Prostate gland (tissue), 2 donors: ENCODE results near the gene GPS1. TPM values are rescaled to one million over a fixed set of nuclear protein-coding genes. Genes with fewer than 3 reads are reported as not detected.

Experiments used
- DNase-seq: peaks from one replicate; pipeline ENCODE4 v3.0.0-alpha.2; 2019; ENCODE audit warnings: low spot score
- H3K27ac ChIP-seq, 2 donors: fragments of 200-600 bp; sonication (generic); 2 replicates each; pipeline ENCODE4 v1.5.1; 2017 to 2019
- H3K27me3 ChIP-seq: fragments of 200-600 bp; sonication (generic); replicated peaks from 2 replicates; pipeline ENCODE4 v1.5.1; 2019; ENCODE audit not compliant: insufficient read depth
- H3K36me3 ChIP-seq, 2 donors: fragments of 200-600 bp; sonication (generic); 1 replicate in 1 of 2; 2 replicates in 1 of 2; pipeline versions ENCODE4 v1.5.1 to v1.8.1; 2017 to 2019
- H3K4me1 ChIP-seq: fragments of 200-600 bp; sonication (generic); replicated peaks from 2 replicates; pipeline ENCODE4 v1.5.1; 2019
- H3K4me3 ChIP-seq, 2 donors: fragments of 200-600 bp; sonication (generic); 2 replicates each; pipeline ENCODE4 v1.5.1; 2017 to 2019
- H3K9me3 ChIP-seq: fragments of 200-600 bp; sonication (generic); 2 replicates; pipeline ENCODE4 v1.5.1; 2017
- POLR2A ChIP-seq: fragments of 450-650 bp; IDR thresholded peaks from one replicate; pipeline ENCODE4 v1.6.1; 2016; ENCODE audit warnings: antibody characterized with exemption, mild to moderate bottlenecking
- POLR2AphosphoS5 ChIP-seq: sonication (generic); formaldehyde crosslinking; IDR thresholded peaks from one replicate; pipeline ENCODE4 v1.6.1; 2017; ENCODE audit warnings: antibody characterized with exemption
- WGBS: methylation state at CpG from one replicate; pipeline ENCODE4 v1.1.5; 2018; 5-methylcytosine and 5-hydroxymethylcytosine counted together
- intact Hi-C: fragments of 100-400 bp; cut with DNase I; formaldehyde crosslinking; loops from one replicate; pipeline ENCODE4 v1.14.2; 2022
- total RNA-seq, 2 donors: library from RNA; depleted of rRNA; stranded (reverse); fragments of >200 nt; gene quantifications; one replicate each; pipeline ENCODE4 v1.1.0, GENCODE V29; 2016
- TF ChIP-seq, protein P1 (sequence below), 4 experiments: fragments of 200-600 bp in 2 of 4; fragments of 450-650 bp in 2 of 4; sonication (generic) in 2 of 4; IDR thresholded peaks; 1 replicate in 3 of 4; 2 replicates in 1 of 4; pipeline ENCODE4 v1.5.1; 2016 to 2019; ENCODE audit warnings: antibody characterized with exemption in 4 of 4, mild to moderate bottlenecking in 2 of 4, moderate library complexity in 2 of 4

GPS1 gene
- total RNA-seq, 2 donors from 2014 or later, result 163 to 182 TPM

DNA sequence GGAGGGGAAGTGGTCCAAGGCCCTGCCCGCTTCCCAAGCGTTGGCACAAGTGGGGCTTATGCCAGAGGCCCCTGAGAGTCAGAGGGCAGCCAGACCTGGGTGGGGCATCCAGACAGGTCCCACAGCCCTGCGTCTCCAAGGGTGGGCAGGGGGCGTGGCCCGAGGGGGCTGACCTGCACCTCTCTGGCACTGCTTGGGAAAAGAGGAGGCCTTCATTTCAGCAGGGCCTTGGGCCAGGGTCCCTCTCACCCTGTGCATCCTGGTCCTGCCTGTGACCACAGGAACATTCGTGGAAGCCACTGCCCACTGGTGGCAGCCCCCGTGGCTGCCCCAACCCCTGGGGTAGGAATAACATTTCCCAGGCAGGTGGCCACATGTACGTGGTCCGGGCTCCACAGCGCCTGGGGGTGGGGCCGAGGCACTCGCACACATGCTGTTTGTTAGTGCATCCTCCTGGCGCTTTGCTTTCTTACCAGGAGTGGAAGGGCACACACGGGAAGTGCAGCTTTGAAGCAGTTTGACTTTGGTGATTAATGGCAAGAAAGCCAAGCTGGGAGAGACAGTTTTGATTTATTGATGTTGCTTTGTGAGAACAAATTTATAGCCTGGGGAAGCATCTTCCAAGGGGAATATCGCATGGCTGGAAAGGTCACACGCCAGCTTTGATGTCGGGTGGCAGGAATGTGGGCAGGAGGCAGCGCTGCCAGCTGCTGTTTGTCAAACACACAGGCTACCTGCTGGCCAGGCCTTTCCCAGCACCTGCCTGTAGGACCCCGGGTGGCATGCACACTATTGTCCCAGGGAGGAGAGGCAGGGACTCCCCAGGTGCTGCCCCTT, 33.3 kb upstream of the GPS1 start:
- Histone ChIP-seq H3K36me3 (no peaks in the 10 kb centered on the region), H3K27ac (no peak overlapping the region), H3K27me3 (no peaks in the 10 kb centered on the region), H3K4me1 (peaks cover 11% of the 10 kb centered on the region), H3K9me3 (no peaks in the 10 kb centered on the region), H3K4me3 (no peak overlapping the region)
- intact Hi-C loops, result no loop called here
- TF ChIP-seq POLR2AphosphoS5, result peak; percentile 21
- TF ChIP-seq, protein P1, sequence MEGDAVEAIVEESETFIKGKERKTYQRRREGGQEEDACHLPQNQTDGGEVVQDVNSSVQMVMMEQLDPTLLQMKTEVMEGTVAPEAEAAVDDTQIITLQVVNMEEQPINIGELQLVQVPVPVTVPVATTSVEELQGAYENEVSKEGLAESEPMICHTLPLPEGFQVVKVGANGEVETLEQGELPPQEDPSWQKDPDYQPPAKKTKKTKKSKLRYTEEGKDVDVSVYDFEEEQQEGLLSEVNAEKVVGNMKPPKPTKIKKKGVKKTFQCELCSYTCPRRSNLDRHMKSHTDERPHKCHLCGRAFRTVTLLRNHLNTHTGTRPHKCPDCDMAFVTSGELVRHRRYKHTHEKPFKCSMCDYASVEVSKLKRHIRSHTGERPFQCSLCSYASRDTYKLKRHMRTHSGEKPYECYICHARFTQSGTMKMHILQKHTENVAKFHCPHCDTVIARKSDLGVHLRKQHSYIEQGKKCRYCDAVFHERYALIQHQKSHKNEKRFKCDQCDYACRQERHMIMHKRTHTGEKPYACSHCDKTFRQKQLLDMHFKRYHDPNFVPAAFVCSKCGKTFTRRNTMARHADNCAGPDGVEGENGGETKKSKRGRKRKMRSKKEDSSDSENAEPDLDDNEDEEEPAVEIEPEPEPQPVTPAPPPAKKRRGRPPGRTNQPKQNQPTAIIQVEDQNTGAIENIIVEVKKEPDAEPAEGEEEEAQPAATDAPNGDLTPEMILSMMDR (IDR thresholded peaks at IDR 0.05), result no peak
- 56% methylated on average over 19 of the region's 19 CpGs for WGBS
- DNase-seq, result no peak

DNA sequence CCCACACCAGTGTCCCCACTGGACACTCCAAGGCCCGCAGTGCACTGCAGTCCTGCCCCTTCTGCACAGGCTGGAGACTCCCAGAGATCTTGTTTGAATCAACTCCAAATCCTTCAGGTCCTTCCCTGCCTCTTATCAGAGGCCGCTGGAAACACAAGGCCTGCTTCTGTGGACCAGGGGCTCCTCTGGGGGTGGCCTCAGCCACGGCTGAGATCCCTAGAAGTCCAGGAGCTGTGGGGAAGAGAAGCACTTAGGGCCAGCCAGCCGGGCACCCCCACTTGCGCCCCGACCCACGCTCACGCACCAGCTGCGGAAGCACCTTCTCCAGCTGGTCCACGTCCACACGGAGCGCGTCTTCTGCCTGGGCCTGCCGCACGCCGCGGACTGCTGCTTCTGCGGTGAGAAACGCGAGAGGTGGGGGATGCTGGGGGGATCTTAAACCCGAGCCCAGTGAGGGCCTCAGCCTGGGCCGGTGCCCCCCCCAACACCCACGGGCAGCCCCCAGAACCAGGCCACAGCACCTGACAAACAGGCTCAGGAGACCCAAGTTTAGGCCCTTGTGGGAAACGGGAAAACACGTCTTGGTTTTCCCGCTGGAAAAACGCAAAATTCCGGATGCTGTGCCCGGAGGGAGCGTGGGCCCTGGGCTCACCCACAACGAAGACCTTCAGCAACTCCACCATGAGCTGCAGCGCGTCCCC, 32.6 kb upstream of the GPS1 start:
- no peaks in the 10 kb centered on the region for H3K27me3 ChIP-seq
- TF ChIP-seq POLR2A (no peak), POLR2AphosphoS5 (no peak)
- TF ChIP-seq, protein P1 (IDR thresholded peaks at IDR 0.05), result no peak
- WGBS, result 81% methylated on average over 33 of the region's 33 CpGs
- no peak overlapping the region for H3K4me3 ChIP-seq
- peaks cover 16% of the 10 kb centered on the region for H3K4me1 ChIP-seq
- no peaks in the 10 kb centered on the region for H3K36me3 ChIP-seq
- intact Hi-C loops, result no loop called here
- DNase-seq, result no peak
- no peak overlapping the region for H3K27ac ChIP-seq
- no peaks in the 10 kb centered on the region for H3K9me3 ChIP-seq

DNA sequence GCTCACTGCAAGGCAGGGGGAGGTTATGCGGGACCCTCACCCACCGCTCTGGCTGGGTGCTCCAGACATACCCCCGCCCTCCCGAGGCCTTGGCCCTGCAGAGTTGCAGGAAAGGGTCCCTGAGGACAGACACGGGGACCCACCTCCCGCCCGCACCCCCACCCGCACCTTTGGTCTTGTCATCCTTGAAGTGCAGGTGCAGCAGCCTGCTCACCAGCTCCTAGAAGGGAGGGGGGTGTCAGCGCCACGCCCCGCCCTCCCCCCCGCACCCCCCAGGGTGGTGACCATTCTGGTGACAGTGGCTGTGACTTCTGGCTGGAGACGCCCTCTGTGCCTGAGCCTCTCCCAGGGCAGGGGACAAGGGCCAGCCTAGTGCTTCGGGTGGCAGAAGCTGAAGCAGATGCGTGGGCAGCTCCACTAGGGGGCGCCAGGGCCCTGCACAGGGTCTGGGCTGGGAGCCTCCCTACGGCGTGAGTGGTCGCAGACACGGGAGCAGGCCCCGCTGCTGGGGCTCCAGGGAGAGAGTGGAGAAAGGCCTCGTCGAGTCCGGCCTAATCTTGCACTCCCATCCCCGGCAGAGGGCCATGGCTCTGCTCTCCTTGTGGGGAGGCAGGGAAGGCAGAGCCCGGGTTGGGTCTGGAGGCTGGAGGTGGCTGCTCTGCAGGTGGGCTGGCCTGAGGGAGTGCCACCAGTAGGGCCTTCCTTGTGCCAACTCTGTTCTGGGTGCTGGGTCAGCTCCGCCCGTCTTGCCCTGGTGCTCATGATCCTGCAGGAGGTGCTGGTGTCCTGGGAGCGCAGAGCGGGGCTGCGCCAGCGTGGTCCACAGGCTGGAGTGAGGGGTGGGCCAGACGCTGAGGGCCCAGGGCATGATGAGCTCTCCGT, 31.8 kb upstream of the GPS1 start:
- Histone ChIP-seq H3K9me3 (no peaks in the 10 kb centered on the region), H3K27me3 (no peaks in the 10 kb centered on the region), H3K27ac (no peak overlapping the region), H3K36me3 (no peaks in the 10 kb centered on the region), H3K4me3 (no peak overlapping the region), H3K4me1 (peaks cover 18% of the 10 kb centered on the region)
- no peak for DNase-seq
- 66% methylated on average over 31 of the region's 34 CpGs for WGBS
- TF ChIP-seq, protein P1 (IDR thresholded peaks at IDR 0.05), result peak; percentile 36 to 55 (median 40)
- TF ChIP-seq POLR2A, result no peak
- intact Hi-C loops, result loop anchor here (2.0 kb wide), 1 partner anchor 61 kb away; no protein-coding TSS in a partner anchor

DNA sequence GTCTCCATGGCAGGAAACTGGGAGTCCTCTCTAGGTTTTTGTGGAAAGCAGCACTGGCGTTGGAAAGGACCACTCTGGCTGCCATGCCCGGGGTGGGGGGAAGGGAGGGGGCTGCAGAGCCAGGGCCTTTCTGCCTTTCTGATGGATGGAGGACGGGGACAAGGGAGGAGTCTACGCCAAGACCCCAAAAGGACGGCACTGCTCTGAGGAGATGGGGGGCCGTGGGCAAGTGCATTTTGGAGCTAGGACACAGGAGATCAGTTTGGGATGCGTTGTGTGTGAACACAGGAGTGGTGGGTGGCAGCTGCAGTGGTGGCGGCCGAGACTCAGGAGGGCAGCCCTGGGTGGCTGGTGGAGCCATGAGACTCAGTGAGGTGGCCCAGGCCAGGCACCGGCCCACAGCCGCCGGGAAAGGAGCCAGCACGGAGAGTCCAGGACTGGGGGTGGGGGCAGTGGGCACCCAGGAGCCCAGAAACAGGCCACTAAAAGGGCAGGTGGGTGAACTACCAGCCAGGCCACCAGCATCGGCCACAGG, 31.1 kb upstream of the GPS1 start:
- H3K4me3 ChIP-seq, result no peak overlapping the region
- H3K27ac ChIP-seq, result no peak overlapping the region
- H3K4me1 ChIP-seq, result peaks cover 18% of the 10 kb centered on the region
- no peak for DNase-seq
- intact Hi-C loops, result loop anchor here (2.0 kb wide), 1 partner anchor 62 kb away; no protein-coding TSS in a partner anchor
- no peak for TF ChIP-seq POLR2A
- TF ChIP-seq, protein P1 (IDR thresholded peaks at IDR 0.05), result no peak
- no peak for TF ChIP-seq POLR2AphosphoS5
- 79% methylated on average over 14 of the region's 14 CpGs for WGBS
- H3K9me3 ChIP-seq, result no peaks in the 10 kb centered on the region
- no peaks in the 10 kb centered on the region for H3K27me3 ChIP-seq
- no peaks in the 10 kb centered on the region for H3K36me3 ChIP-seq
